Kidney capillary endothelial cell (primary cell): ENCODE data around the gene SLITRK3.
A peak's percentile ranks its signal among the peaks of the same experiment; 100 is the strongest.
"Not testable (repeated sequence)": the region's sequence is repeated elsewhere in the genome, so short reads cannot be mapped to it uniquely, and the experiment has no call there.

Source experiments
- DNase-seq: peaks from one replicate; pipeline ENCODE4 v3.0.0-alpha.2; 2018; ENCODE audit warnings: low spot score

Gene SLITRK3

DNA sequence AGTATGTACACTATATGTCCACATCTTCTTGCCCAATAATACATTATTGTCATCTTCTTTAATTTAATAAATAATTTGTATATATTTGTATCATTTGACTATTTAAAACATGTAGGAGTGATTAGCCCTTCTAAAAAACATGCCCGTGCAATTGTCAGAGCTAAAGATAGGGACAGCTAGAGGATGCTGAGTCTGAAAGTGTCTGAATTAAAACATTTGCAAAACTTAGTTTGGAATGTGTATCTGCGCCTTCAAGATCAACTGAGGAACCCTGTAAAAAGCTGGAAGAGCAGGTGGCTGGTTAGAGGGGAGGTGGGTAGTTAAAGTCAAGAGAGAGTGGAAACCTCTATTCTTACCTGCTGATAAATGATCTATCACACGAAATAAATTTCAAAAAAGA lies 4.7 kb downstream of the SLITRK3 start:
- no peak for DNase-seq

- no peak for DNase-seq
Measured at GRCh38 chr3:165188452-165188851, 7.7 kb downstream of the SLITRK3 start.

- peak; percentile 44 for DNase-seq
Measured at GRCh38 chr3:165185707-165186327, 10.4 kb downstream of the SLITRK3 start.

DNA sequence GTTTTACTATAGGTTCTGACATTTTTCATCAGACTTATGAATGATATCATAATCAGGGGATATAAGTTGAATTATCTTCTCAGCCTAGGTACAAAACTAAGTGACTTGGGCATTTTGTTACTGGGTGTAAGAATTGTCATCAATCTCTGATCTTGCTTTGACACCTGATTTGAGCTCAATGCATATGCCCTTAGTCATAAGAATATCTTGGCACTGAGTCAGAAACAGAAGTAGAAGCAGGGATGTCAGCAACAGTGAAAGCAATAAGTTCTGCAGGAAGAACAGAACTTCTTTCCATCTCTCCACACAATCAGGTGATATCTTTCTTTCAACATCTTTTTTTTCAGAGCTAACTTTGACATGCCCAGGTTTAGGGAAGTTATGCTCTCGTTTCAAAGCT lies 14.6 kb downstream of the SLITRK3 start:
- DNase-seq: no peak

DNA sequence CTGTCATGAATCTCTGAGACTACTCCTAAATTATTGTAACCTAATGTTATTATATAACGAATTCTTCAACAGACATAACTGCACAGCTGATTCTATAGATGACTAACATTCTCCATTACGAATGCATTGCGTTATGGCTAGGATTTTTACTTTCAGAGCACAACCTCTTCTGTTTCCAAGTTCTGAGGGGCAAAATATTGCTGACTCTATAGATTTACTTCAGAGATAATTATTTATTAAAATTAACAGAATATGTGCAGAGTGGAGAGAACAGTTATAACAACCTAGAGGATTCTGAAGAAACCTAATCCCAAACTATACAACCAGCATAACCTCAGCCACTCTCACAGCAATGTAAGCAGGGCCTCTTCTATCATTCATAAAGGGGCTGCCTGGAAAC lies 25.9 kb downstream of the SLITRK3 start:
- no peak for DNase-seq

- DNase-seq: no peak
Measured at GRCh38 chr3:165169368-165169767, 26.8 kb downstream of the SLITRK3 start.

GRCh38 chr3:165162883-165163282 lies 33.3 kb downstream of the SLITRK3 start:
- no peak for DNase-seq

GRCh38 chr3:165159760-165160421 lies 36.3 kb downstream of the SLITRK3 start:
- no peak for DNase-seq

DNA sequence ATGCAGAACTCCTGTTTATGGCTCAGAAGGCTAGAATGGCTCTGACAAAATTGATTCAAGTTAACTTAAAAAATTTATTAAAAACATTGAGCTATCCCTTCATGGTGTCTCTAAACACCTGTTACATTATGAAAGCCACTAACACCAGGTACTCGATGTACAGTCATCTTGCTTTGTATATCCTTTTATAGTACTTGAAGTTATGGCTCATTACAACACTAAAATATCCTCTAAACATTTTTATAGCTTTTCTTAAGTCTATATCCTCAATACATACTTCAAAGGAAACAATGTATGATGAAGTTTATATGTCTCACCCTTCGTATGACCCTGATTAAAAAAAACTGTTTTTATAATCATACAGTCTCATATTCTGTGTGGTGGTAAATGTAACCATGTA lies 38.2 kb downstream of the SLITRK3 start:
- no peak for DNase-seq

GRCh38 chr3:165156757-165157420 lies 39.3 kb downstream of the SLITRK3 start:
- no peak for DNase-seq

- DNase-seq: no peak
Measured at GRCh38 chr3:165148876-165149441, 47.2 kb downstream of the SLITRK3 start.

DNA sequence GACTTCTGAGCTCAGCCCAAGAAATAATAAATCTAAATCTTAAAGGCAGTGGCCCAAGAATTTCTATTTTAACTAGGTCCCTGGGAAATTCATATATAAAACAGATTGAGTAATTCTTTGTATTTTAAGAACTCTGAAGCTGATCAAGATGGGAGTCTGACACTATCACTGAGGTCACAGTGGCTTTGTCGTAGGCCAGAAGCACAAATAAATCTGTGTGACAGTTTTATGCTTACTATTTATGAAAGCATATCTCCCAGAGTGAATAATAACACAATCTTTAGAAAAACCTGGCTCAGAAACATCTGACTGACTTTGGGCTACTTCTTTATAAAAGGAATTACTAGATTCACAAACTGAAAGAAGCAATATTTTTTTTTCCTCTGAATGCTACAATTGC lies 51.9 kb downstream of the SLITRK3 start:
- no peak for DNase-seq

GRCh38 chr3:165139918-165140317 lies 56.3 kb downstream of the SLITRK3 start:
- DNase-seq: not testable (repeated sequence)
